ENCODE data around the gene ESPN.
A peak's percentile ranks its signal among the peaks of the same experiment; 100 is the strongest.

Gene ESPN

GRCh38 chr1:6463120-6463412, 38.5 kb downstream of the ESPN start:
- no peak for DNase-seq (ENCODE audit: low read depth in 4 of 4, low spot score in 1 of 4)

GRCh38 chr1:6464514-6464836, 39.9 kb downstream of the ESPN start:
- peak in 1 of 4 experiments; percentile 40 for DNase-seq (ENCODE audit: low read depth in 4 of 4, low spot score in 1 of 4)

GRCh38 chr1:6464915-6465314, 40.3 kb downstream of the ESPN start:
- DNase-seq (ENCODE audit: low read depth in 4 of 4, low spot score in 1 of 4): no peak

- peak in 1 of 4 experiments; percentile 37 for DNase-seq (ENCODE audit: low read depth in 4 of 4, low spot score in 1 of 4)
Observed at GRCh38 chr1:6465461-6466005, 41.0 kb downstream of the ESPN start.

GRCh38 chr1:6466023-6466422, 41.4 kb downstream of the ESPN start, which contains the start of gene TNFRSF25:
TNFRSF25 (minus strand) TSS chr1:6466173; CDS start chr1:6466107, 66 bp downstream.
- peak in 1 of 4 experiments; percentile 60 for DNase-seq (ENCODE audit: low read depth in 4 of 4, low spot score in 1 of 4)

GRCh38 chr1:6466751-6467150, 42.2 kb downstream of the ESPN start:
- DNase-seq (ENCODE audit: low read depth in 4 of 4, low spot score in 1 of 4): no peak

GRCh38 chr1:6467224-6467623, 42.6 kb downstream of the ESPN start:
- no peak for DNase-seq (ENCODE audit: low read depth in 4 of 4, low spot score in 1 of 4)

- no peak for DNase-seq (ENCODE audit: low read depth in 4 of 4, low spot score in 1 of 4)
Observed at GRCh38 chr1:6467744-6468688, 43.4 kb downstream of the ESPN start.

GRCh38 chr1:6468729-6469461, 44.3 kb downstream of the ESPN start:
- DNase-seq (ENCODE audit: low read depth in 4 of 4, low spot score in 1 of 4): no peak

GRCh38 chr1:6470132-6471085, 45.8 kb downstream of the ESPN start:
- DNase-seq (ENCODE audit: low read depth in 4 of 4, low spot score in 1 of 4): no peak

- DNase-seq (ENCODE audit: low read depth in 4 of 4, low spot score in 1 of 4): no peak
Observed at GRCh38 chr1:6471086-6471969, 46.8 kb downstream of the ESPN start.

GRCh38 chr1:6471970-6472368, 47.4 kb downstream of the ESPN start:
- no peak for DNase-seq (ENCODE audit: low read depth in 4 of 4, low spot score in 1 of 4)

- DNase-seq (ENCODE audit: low read depth in 4 of 4, low spot score in 1 of 4): no peak
Observed at GRCh38 chr1:6472391-6472790, 47.8 kb downstream of the ESPN start.

- DNase-seq (ENCODE audit: low read depth in 4 of 4, low spot score in 1 of 4): no peak
Observed at GRCh38 chr1:6473156-6473555, 48.6 kb downstream of the ESPN start.

GRCh38 chr1:6473974-6474814, 49.6 kb downstream of the ESPN start:
- no peak for DNase-seq (ENCODE audit: low read depth in 4 of 4, low spot score in 1 of 4)

GRCh38 chr1:6474815-6475282, 50.3 kb downstream of the ESPN start:
- DNase-seq (ENCODE audit: low read depth in 4 of 4, low spot score in 1 of 4): no peak

- DNase-seq (ENCODE audit: low read depth in 4 of 4, low spot score in 1 of 4): peak; percentile 57 to 64 (median 60)
Observed at GRCh38 chr1:6475381-6476133, 51.0 kb downstream of the ESPN start.

- no peak for DNase-seq (ENCODE audit: low read depth in 4 of 4, low spot score in 1 of 4)
Observed at GRCh38 chr1:6476483-6476882, 51.9 kb downstream of the ESPN start.
